Posterior cingulate gyrus (tissue), 11 donors: ENCODE data around the gene OR2D3.
"Not testable (repeated sequence)": the region's sequence is repeated elsewhere in the genome, so short reads cannot be mapped to it uniquely, and the experiment has no call there.

Experiments
- DNase-seq, 10 donors: peaks; one replicate each; pipeline versions ENCODE4 v3.0.0 to v3.0.0-alpha.2; 2020 to 2021; ENCODE audit warnings: mixed read lengths in 3 of 10
- intact Hi-C: fragments of 100-400 bp; cut with DNase I; formaldehyde crosslinking; loops from one replicate; pipeline ENCODE4 v1.15.1; 2023

Gene OR2D3

GRCh38 chr11:6926208-6927029 is 5.6 kb downstream of the OR2D3 start, which contains the start of gene ZNF215:
TSS of gene ZNF215 (plus strand) at chr11:6926426. CDS start at chr11:6932273, 5,847 bp downstream.
- DNase-seq, result peak; percentile 19 to 91 (median 54)
- intact Hi-C loops, result no loop called here

GRCh38 chr11:6927030-6927617 is 6.3 kb downstream of the OR2D3 start:
- DNase-seq, result no peak
- intact Hi-C loops, result no loop called here

DNA sequence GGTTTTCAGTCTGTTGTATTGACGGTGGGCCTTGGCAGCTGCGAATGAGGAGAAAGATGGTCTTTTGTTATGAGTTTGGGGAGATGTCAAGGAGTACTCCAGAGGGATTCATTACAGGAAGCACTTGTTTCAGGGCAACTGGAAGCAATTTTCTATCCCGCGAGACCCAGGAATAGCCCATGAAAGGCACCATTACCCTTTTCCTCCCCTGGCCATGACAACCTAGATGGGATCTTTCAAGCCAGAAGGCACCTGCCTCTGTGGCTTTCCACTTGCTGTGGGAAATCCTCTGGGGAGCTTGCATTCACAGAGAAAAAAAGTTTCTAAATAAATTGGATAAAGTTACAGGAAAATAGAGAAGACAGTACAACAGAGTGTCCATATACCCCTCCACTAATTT is 8.1 kb downstream of the OR2D3 start:
- DNase-seq, result no peak
- intact Hi-C loops, result no loop called here

DNA sequence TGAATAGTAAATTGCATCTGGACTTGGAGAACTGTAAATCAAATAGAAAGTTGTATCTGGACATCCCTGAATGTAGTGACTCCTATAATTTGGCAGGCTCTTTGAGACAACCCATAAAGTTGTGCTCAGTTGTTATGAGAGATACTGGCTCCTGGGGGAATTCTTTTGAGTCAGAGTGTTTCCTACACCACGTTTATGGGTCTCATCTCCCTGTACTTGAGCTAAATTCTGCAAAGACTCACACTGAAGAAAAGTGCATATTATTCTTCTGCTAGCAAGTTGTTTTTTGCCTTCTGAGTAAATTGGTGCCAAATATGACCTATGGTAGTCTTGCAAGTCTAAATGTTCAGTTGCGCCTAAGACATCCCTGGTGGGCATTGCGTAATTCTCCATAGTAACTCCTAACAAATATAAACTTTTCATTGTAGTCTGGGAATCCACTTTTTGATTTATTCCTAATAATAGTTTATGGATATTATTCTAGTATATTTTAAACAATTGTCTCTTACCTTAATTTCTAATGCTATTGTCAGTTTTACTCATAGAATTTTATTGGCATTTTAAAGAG is 10.4 kb downstream of the OR2D3 start:
- intact Hi-C loops, result no loop called here
- DNase-seq, result no peak

DNA sequence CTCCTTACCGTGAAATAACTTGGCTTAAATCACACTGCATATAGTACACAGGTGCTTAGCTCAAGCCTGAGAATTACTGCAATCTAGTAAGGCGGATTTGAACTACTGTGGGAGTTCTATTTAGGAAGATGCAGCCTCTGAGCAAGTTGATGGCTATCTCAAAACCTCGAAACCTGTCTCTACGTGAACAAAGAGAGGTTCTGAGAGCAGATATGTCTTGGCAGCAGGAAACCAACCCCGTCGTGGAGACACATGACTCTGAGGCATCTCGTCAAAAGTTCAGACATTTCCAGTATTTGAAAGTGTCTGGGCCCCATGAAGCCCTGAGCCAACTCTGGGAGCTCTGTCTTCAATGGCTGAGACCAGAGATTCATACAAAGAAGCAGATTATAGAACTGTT is 11.3 kb downstream of the OR2D3 start:
- intact Hi-C loops, result no loop called here
- DNase-seq, result no peak

- intact Hi-C loops, result no loop called here
- DNase-seq, result no peak
Measured at GRCh38 chr11:6941970-6942369, 21.2 kb downstream of the OR2D3 start.

- intact Hi-C loops, result no loop called here
- DNase-seq, result no peak
Measured at GRCh38 chr11:6943131-6943530, 22.3 kb downstream of the OR2D3 start.

DNA sequence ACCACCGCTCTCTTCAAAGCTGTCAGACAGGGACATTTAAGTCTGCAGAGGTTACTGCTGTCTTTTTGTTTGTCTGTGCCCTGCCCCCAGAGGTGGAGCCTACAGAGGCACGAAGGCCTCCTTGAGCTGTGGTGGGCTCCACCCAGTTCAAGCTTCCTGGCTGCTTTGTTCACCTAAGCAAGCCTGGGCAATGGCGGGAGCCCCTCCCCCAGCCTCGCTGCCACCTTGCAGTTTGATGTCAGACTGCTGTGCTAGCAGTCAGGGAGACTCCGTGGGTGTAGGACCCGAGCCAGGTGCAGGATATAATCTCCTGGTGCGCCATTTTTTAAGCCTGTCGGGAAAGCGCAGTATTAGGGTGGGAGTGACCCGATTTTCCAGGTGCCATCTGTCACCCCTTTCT is 33.4 kb downstream of the OR2D3 start:
- intact Hi-C loops, result not testable (repeated sequence)

DNA sequence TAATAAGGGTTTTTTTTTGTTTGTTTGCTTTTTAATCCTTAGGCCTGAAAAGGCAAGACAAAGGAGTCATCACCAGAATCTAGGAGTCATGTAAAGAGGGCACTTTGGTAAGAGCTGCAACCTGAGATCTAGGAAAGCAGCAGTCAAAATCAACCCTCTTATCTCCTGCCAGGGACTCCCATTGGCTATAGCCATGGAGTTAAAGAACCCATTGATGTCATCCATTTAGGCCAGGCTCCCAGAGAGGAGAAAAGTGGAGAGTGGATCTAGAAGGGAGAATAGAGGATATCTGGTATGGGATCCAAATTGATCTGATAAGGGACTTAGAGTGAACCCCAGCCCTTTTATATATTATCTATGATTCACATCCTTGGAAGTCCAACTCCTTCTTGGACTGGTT is 41.3 kb downstream of the OR2D3 start:
- intact Hi-C loops, result no loop called here
- no peak for DNase-seq

More for the DNA sequence above, 33.4 kb downstream of the OR2D3 start:
- DNase-seq, result peak in 2 of 10 donors; percentile 42 to 59

DNA sequence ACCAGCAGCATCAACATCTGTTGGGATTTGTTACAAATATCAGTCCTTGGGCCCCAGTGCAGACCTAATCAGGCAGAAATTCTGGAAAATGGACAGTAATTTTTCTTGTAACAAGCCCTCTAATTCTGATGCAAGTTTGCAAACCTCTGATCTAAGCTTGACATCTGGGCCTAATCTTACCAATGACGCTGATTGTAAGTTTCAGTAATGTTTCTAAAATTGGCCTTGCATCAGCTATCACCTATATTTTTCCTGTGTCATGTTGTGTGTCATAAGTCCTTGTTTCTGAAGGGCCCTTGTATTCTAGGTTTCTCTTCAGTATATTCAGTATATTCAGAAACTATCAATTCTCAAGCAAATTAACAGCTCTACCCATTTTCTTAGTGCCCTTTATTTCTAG is 41.9 kb downstream of the OR2D3 start:
- DNase-seq, result no peak
- intact Hi-C loops, result no loop called here

GRCh38 chr11:6968816-6969215 is 48.0 kb downstream of the OR2D3 start:
- DNase-seq, result no peak
- intact Hi-C loops, result no loop called here

- DNase-seq, intact Hi-C loops: not testable (repeated sequence)
Measured at GRCh38 chr11:6969854-6970253, 49.1 kb downstream of the OR2D3 start.
